Left forelimb (tissue), 1 donor: Measurements from ENCODE around the gene CCDC86.

Source experiments
- DNase-seq: peaks from one replicate; pipeline ENCODE4 v3.0.0-alpha.2; 2018; ENCODE audit warnings: low spot score

CCDC86 gene

GRCh38 chr11:60868682-60869450 is 27.0 kb downstream of the CCDC86 start:
- DNase-seq: no peak

GRCh38 chr11:60869451-60869825 is 27.5 kb downstream of the CCDC86 start:
- no peak for DNase-seq

GRCh38 chr11:60870276-60870675 is 28.4 kb downstream of the CCDC86 start:
- peak; percentile 40 for DNase-seq

GRCh38 chr11:60870733-60871377 is 28.9 kb downstream of the CCDC86 start:
- DNase-seq: peak; percentile 48

GRCh38 chr11:60871378-60872061 is 29.6 kb downstream of the CCDC86 start:
- peak; percentile 59 for DNase-seq

- peak; percentile 64 for DNase-seq
Measured at GRCh38 chr11:60872124-60872960, 30.4 kb downstream of the CCDC86 start.

- DNase-seq: peak; percentile 48
Measured at GRCh38 chr11:60872961-60873524, 31.1 kb downstream of the CCDC86 start.

- peak; percentile 45 for DNase-seq
Measured at GRCh38 chr11:60873533-60873932, 31.6 kb downstream of the CCDC86 start.

GRCh38 chr11:60874421-60875365 is 32.8 kb downstream of the CCDC86 start:
- DNase-seq: peak; percentile 46

GRCh38 chr11:60875366-60876167 is 33.7 kb downstream of the CCDC86 start:
- peak; percentile 42 for DNase-seq

- DNase-seq: peak; percentile 38
Measured at GRCh38 chr11:60876168-60876485, 34.2 kb downstream of the CCDC86 start.

- DNase-seq: peak; percentile 44
Measured at GRCh38 chr11:60878245-60879101, 36.6 kb downstream of the CCDC86 start.

GRCh38 chr11:60879104-60879503 is 37.2 kb downstream of the CCDC86 start:
- no peak for DNase-seq

- peak; percentile 55 for DNase-seq
Measured at GRCh38 chr11:60879971-60880588, 38.2 kb downstream of the CCDC86 start.

- DNase-seq: peak; percentile 51
Measured at GRCh38 chr11:60880643-60881282, 38.9 kb downstream of the CCDC86 start.

- peak; percentile 60 for DNase-seq
Measured at GRCh38 chr11:60887556-60887955, 45.6 kb downstream of the CCDC86 start.

GRCh38 chr11:60889869-60890311 is 48.0 kb downstream of the CCDC86 start:
- DNase-seq: no peak

- DNase-seq: no peak
Measured at GRCh38 chr11:60890696-60891095, 48.8 kb downstream of the CCDC86 start.
